ENCODE data around the gene DTL. TPM values are rescaled to one million over a fixed set of nuclear protein-coding genes. Genes with fewer than 3 reads are reported as not detected.
A peak's percentile ranks its signal among the peaks of the same experiment; 100 is the strongest.

Gene DTL
- total RNA-seq, 1 experiment from 2014 or later: 26.7 TPM

- TF ChIP-seq CTCF (IDR thresholded peaks at IDR 0.05) (no peak), POLR2AphosphoS5 (IDR thresholded peaks at IDR 0.05; ENCODE audit: low read depth, low read length) (no peak), SIN3A (IDR thresholded peaks at IDR 0.05; ENCODE audit: borderline replicate concordance, insufficient read depth, low read depth, low read length) (no peak), REST (IDR thresholded peaks at IDR 0.05; ENCODE audit: insufficient read depth in 1 of 2, low read depth in 2 of 2, low read length in 1 of 2) (no peak), TCF7L2 (IDR thresholded peaks at IDR 0.05; ENCODE audit: low read depth, low read length) (no peak)
- BruUV-seq (replicated peaks): no TSS peak
- H3K4me3 ChIP-seq (ENCODE audit: low read depth in 2 of 2, low read length in 2 of 2): no peak overlapping the region
- CTCF ChIA-PET: no interaction called here
- no peak; the same call in 1 of the 2 replicates for ATAC-seq
- no peak overlapping the region for H3K27ac ChIP-seq (ENCODE audit: low read length)
- H3K27me3 ChIP-seq (ENCODE audit: control insufficient read depth, insufficient read depth, low read length): no peaks in the 10 kb centered on the region
- intact Hi-C loops (cut with micrococcal nuclease; ENCODE audit: unreplicated experiment) (no loop called here), in situ Hi-C loops (cut with HindIII; ENCODE audit: low pct_unique_long_range_greater_than_20kb, low sequenced_read_pairs) (no loop called here)
- H3K4me1 ChIP-seq (ENCODE audit: control insufficient read depth, insufficient read depth, low read length): no peaks in the 10 kb centered on the region
- no peaks in the 10 kb centered on the region for H3K36me3 ChIP-seq (ENCODE audit: control insufficient read depth, insufficient read depth, low read length)
- POLR2A ChIA-PET: interaction anchor here (0.5 kb wide), 1 partner anchor 151 kb away, joined by 3 read pairs; no protein-coding TSS in a partner anchor
- DNase-seq (ENCODE audit: low read depth, low spot score): no peak
- no peaks in the 10 kb centered on the region for H3K9me3 ChIP-seq (ENCODE audit: control insufficient read depth, insufficient read depth, low read depth, low read length)
These were observed 83.3 kb downstream of the DTL start for GRCh38 chr1:212118872-212119260.

- no peaks in the 10 kb centered on the region for H3K9me3 ChIP-seq (ENCODE audit: control insufficient read depth, insufficient read depth, low read depth, low read length)
- no peaks in the 10 kb centered on the region for H3K27me3 ChIP-seq (ENCODE audit: control insufficient read depth, insufficient read depth, low read length)
- CTCF ChIA-PET: no interaction called here
- no peaks in the 10 kb centered on the region for H3K4me1 ChIP-seq (ENCODE audit: control insufficient read depth, insufficient read depth, low read length)
- H3K36me3 ChIP-seq (ENCODE audit: control insufficient read depth, insufficient read depth, low read length): no peaks in the 10 kb centered on the region
- no peak for TF ChIP-seq POLR2AphosphoS5 (IDR thresholded peaks at IDR 0.05; ENCODE audit: low read depth, low read length)
- TF ChIP-seq SIN3A (IDR thresholded peaks at IDR 0.05; ENCODE audit: borderline replicate concordance, insufficient read depth, low read depth, low read length): no peak
- no peak for TF ChIP-seq CTCF (IDR thresholded peaks at IDR 0.05)
- TF ChIP-seq TCF7L2 (IDR thresholded peaks at IDR 0.05; ENCODE audit: low read depth, low read length): no peak
- TF ChIP-seq REST (IDR thresholded peaks at IDR 0.05; ENCODE audit: insufficient read depth in 1 of 2, low read depth in 2 of 2, low read length in 1 of 2): no peak
- peak; percentile 52; the same call in 1 of the 2 replicates for ATAC-seq
- POLR2A ChIA-PET: interaction anchor here (0.5 kb wide), 1 partner anchor 151 kb away, joined by 3 read pairs; no protein-coding TSS in a partner anchor
- no TSS peak for BruUV-seq (replicated peaks)
- in situ Hi-C loops (cut with HindIII; ENCODE audit: low pct_unique_long_range_greater_than_20kb, low sequenced_read_pairs): no loop called here
- intact Hi-C loops (cut with micrococcal nuclease; ENCODE audit: unreplicated experiment): no loop called here
- no peak overlapping the region for H3K27ac ChIP-seq (ENCODE audit: low read length)
- no peak overlapping the region for H3K4me3 ChIP-seq (ENCODE audit: low read depth in 2 of 2, low read length in 2 of 2)
- no peak for DNase-seq (ENCODE audit: low read depth, low spot score)
These were observed 83.9 kb downstream of the DTL start for GRCh38 chr1:212119397-212119837.
